LNCAP (cell line): ENCODE results near the gene C1orf232.

Experiments used
- CTCF ChIP-seq: fragments of 450-650 bp; IDR thresholded peaks from 2 replicates; pipeline ENCODE4 v1.5.1; 2017; ENCODE audit warnings: mild to moderate bottlenecking

The C1orf232 gene

GRCh38 chr1:26132834-26133167 lies 36.0 kb downstream of the C1orf232 start:
- TF ChIP-seq CTCF, result no peak

GRCh38 chr1:26132128-26132833 lies 36.5 kb downstream of the C1orf232 start:
- TF ChIP-seq CTCF, result no peak

- no peak for TF ChIP-seq CTCF
Observed at GRCh38 chr1:26130695-26131094, 38.1 kb downstream of the C1orf232 start.

- no peak for TF ChIP-seq CTCF
Observed at GRCh38 chr1:26129778-26130177, 39.0 kb downstream of the C1orf232 start.

- no peak for TF ChIP-seq CTCF
Observed at GRCh38 chr1:26127235-26128163, 41.3 kb downstream of the C1orf232 start.

DNA sequence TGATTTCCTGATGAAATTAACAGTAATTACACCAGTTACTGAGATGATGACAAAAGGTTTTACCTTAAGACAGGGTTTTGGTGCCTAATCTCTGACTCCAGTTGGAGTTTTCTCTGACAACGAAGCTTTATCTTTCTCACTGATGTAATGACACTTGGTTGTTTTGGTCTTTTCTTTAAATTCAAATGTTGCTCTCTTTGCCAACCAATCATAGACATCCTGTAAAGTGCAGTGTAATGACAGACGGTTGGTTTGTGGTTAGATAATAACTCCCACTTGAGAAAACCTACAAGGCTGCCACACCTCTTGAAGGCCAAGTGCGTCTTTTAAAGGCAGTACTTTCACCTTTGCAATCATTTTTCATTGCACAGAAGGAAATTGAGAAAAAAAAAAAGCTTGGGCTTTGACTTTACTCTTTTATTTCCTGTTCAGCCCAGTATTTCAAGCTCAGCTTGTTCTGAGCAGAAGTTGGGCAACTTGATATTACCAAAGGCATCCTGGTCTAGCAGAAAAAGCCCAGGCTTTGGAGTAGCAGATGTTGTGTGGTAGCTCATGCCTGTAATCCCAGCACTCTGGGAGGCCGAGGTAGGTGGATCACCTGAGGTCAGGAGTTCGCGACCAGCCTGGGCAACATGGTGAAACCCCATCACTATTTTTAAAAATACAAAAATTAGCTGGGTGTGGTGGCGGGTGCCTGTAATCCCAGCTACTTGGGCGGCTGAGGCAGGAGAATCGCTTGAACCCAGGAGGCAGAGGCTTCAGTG lies 42.3 kb downstream of the C1orf232 start:
- TF ChIP-seq CTCF, result no peak

- no peak for TF ChIP-seq CTCF
Observed at GRCh38 chr1:26125946-26126320, 42.8 kb downstream of the C1orf232 start.
